HepG2 (cell line): ENCODE data around the gene SKI. TPM values are rescaled to one million over a fixed set of nuclear protein-coding genes. Genes with fewer than 3 reads are reported as not detected.

Experiments
- AGO2 ChIP-seq: fragments of 200-400 bp; formaldehyde crosslinking; optimal IDR thresholded peaks from 2 replicates; pipeline ENCODE3; 2017; ENCODE audit warnings: mild to moderate bottlenecking, low read depth, low read length, moderate library complexity
- ATF1 ChIP-seq: IDR thresholded peaks from 2 replicates; pipeline ENCODE4 v1.6.1; 2016; ENCODE audit warnings: mild to moderate bottlenecking, control low read depth
- BRCA1 ChIP-seq: sonication (generic); formaldehyde crosslinking; IDR thresholded peaks from 2 replicates; pipeline ENCODE4 v1.4.0; 2020; ENCODE audit warnings: missing genetic modification reagents
- CCAR2 ChIP-seq: fragments of 200-400 bp; formaldehyde crosslinking; optimal IDR thresholded peaks from 2 replicates; pipeline ENCODE3; 2018; ENCODE audit warnings: low read depth, mild to moderate bottlenecking, low read length, moderate library complexity
- EEA1 ChIP-seq: sonication (generic); formaldehyde crosslinking; IDR thresholded peaks from 2 replicates; pipeline ENCODE4 v1.5.1; 2020; ENCODE audit warnings: mild to moderate bottlenecking, missing genetic modification reagents, borderline replicate concordance
- HDAC2 ChIP-seq: sonication (generic); formaldehyde crosslinking; IDR thresholded peaks from 2 replicates; pipeline ENCODE4 v1.4.0; 2020; ENCODE audit warnings: missing genetic modification reagents
- KAT8 ChIP-seq: IDR thresholded peaks from 2 replicates; pipeline ENCODE4 v1.6.1; 2016; ENCODE audit warnings: missing genetic modification reagents, missing compliant biosample characterization
- KLF9 ChIP-seq: IDR thresholded peaks from 2 replicates; pipeline ENCODE4 v1.6.1; 2016; ENCODE audit warnings: low read depth
- MATR3 ChIP-seq: sonication (generic); formaldehyde crosslinking; IDR thresholded peaks from 2 replicates; pipeline ENCODE4 v1.4.0; 2020; ENCODE audit warnings: missing genetic modification reagents
- MAZ ChIP-seq, 2 experiments: sonication (generic) in 1 of 2; formaldehyde crosslinking in 1 of 2; IDR thresholded peaks; 2 replicates each; pipeline versions ENCODE4 v1.5.0 to v1.6.1; 2012 to 2020; ENCODE audit warnings: low read depth in 2 of 2, mild to moderate bottlenecking in 2 of 2, borderline replicate concordance in 1 of 2, improper control_type of control experiment in 1 of 2, low read length in 1 of 2, missing genetic modification reagents in 1 of 2, moderate library complexity in 1 of 2
- MBNL3 ChIP-seq: fragments of 250-450 bp; sonication (Bioruptor Pico); conservative IDR thresholded peaks from 2 replicates; pipeline ENCODE4 v1.8.0; 2022; ENCODE audit warnings: mild to moderate bottlenecking, inconsistent platforms
- PAWR ChIP-seq: sonication (generic); formaldehyde crosslinking; IDR thresholded peaks from 2 replicates; pipeline ENCODE4 v1.4.0; 2020; ENCODE audit warnings: missing genetic modification reagents, mild to moderate bottlenecking, borderline replicate concordance
- POLR2G ChIP-seq: fragments of 200-400 bp; formaldehyde crosslinking; IDR thresholded peaks from 2 replicates; pipeline ENCODE4 v1.6.1; 2018; ENCODE audit warnings: mild to moderate bottlenecking, low read depth, low read length, moderate library complexity
- PTBP1 ChIP-seq: fragments of 200-400 bp; formaldehyde crosslinking; IDR thresholded peaks from 2 replicates; pipeline ENCODE4 v1.6.1; 2018; ENCODE audit warnings: low read length, low read depth; ENCODE audit not compliant: poor library complexity, severe bottlenecking
- SP140L ChIP-seq: sonication (generic); formaldehyde crosslinking; IDR thresholded peaks from 2 replicates; pipeline ENCODE4 v1.4.0; 2020; ENCODE audit warnings: missing genetic modification reagents, borderline replicate concordance
- SRSF4 ChIP-seq: fragments of 200-400 bp; formaldehyde crosslinking; IDR thresholded peaks from one replicate; pipeline ENCODE4 v1.6.1; 2018; ENCODE audit warnings: mild to moderate bottlenecking, low read depth, low read length, moderate library complexity; ENCODE audit not compliant: poor library complexity, severe bottlenecking
- U2AF2 ChIP-seq: fragments of 200-400 bp; formaldehyde crosslinking; IDR thresholded peaks from 2 replicates; pipeline ENCODE4 v1.6.1; 2017; ENCODE audit warnings: low read depth, mild to moderate bottlenecking, low read length
- ZFP90 ChIP-seq: sonication (generic); formaldehyde crosslinking; IDR thresholded peaks from 2 replicates; pipeline ENCODE4 v1.8.0; 2022; ENCODE audit warnings: missing genetic modification reagents, mild to moderate bottlenecking, inconsistent platforms, borderline replicate concordance
- ZNF337 ChIP-seq: sonication (generic); formaldehyde crosslinking; IDR thresholded peaks from 2 replicates; pipeline ENCODE4 v1.5.1; 2020; ENCODE audit warnings: missing genetic modification reagents, low read depth, mild to moderate bottlenecking, borderline replicate concordance
- ZNF556 ChIP-seq: sonication (generic); formaldehyde crosslinking; IDR thresholded peaks from 2 replicates; pipeline ENCODE4 v1.4.0; 2020; ENCODE audit warnings: mild to moderate bottlenecking, missing genetic modification reagents, borderline replicate concordance
- polyA plus RNA-seq, 8 experiments: library from polyadenylated mRNA; depleted of rRNA in 3 of 8; stranded (reverse) in 7 of 8; unstranded in 1 of 8; fragments of >200 nt; fragmentation: Illumina TruSeq in 4 of 8; extraction: Trizol in 4 of 8; gene quantifications; 2 replicates each; pipeline versions ENCODE4 v1.2.1 to v1.2.3, GENCODE V29; 2011 to 2016; ENCODE audit warnings: low read depth in 4 of 8, missing spikeins in 1 of 8, mixed read lengths in 1 of 8; ENCODE audit not compliant: insufficient read depth in 1 of 8
- total RNA-seq, 5 experiments: library from RNA; depleted of rRNA; stranded (reverse); fragments of >200 nt; fragmentation: Illumina TruSeq; extraction: Trizol; gene quantifications; 2 replicates each; pipeline ENCODE4 v1.2.3, GENCODE V29; 2016; ENCODE audit warnings: low read depth in 1 of 5
- TF ChIP-seq, protein P1 (sequence below): sonication (generic); formaldehyde crosslinking; IDR thresholded peaks from 2 replicates; pipeline ENCODE4 v1.5.0; 2020; ENCODE audit warnings: mild to moderate bottlenecking, missing genetic modification reagents
- TF ChIP-seq, protein P2 (sequence below): sonication (generic); formaldehyde crosslinking; IDR thresholded peaks from 2 replicates; pipeline ENCODE4 v1.4.0; 2020; ENCODE audit warnings: missing genetic modification reagents
- TF ChIP-seq, protein P3 (sequence below): sonication (generic); formaldehyde crosslinking; IDR thresholded peaks from 2 replicates; pipeline ENCODE4 v1.8.1; 2023; ENCODE audit warnings: mild to moderate bottlenecking, missing genetic modification reagents
- TF ChIP-seq, protein P4 (sequence below): sonication (generic); formaldehyde crosslinking; IDR thresholded peaks from 2 replicates; pipeline ENCODE4 v1.4.0; 2020; ENCODE audit warnings: missing genetic modification reagents; ENCODE audit errors: not compliant biosample characterization
- TF ChIP-seq, protein P5 (sequence below): sonication (generic); formaldehyde crosslinking; IDR thresholded peaks from 2 replicates; pipeline ENCODE4 v1.8.1; 2023; ENCODE audit warnings: missing genetic modification reagents, mild to moderate bottlenecking, borderline replicate concordance

SKI gene
- total and polyA plus RNA-seq, 2 of the 13 experiments (the other 11 are each of a cell fraction or from before 2014, with no cell fraction given): 4.7 to 6.9 TPM

DNA sequence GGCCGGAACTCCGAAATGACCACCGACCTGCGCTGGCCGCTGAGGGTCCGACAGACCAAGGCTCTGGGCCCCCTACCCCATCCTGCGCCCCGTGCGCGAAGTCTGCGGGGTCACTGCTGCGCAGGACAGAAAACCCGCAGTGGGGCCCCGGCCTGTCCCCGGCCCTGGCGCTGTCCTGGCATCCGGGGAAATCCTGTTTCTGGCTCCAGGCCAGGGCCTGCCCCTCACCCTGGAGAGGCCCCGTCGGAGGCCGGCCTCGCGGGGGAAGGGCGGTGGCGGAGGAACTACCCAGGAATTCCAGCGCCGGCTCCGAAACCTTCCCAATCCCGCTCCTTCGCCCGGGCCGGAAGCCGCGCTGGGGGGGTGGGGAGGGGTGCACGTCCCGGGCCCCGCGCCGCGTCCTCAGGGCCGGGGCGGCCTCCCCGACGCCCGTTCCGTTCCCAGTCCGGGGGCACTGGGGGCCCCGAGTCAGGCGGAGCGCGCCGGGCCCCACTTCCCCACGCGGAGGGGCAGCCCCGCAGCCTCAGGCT lies 86.2 kb downstream of the SKI start (continued):
- TF ChIP-seq, protein P1, sequence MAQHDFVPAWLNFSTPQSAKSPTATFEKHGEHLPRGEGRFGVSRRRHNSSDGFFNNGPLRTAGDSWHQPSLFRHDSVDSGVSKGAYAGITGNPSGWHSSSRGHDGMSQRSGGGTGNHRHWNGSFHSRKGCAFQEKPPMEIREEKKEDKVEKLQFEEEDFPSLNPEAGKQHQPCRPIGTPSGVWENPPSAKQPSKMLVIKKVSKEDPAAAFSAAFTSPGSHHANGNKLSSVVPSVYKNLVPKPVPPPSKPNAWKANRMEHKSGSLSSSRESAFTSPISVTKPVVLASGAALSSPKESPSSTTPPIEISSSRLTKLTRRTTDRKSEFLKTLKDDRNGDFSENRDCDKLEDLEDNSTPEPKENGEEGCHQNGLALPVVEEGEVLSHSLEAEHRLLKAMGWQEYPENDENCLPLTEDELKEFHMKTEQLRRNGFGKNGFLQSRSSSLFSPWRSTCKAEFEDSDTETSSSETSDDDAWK (CRISPR knock-in tag): no peak
- no peak for TF ChIP-seq PTBP1
- TF ChIP-seq HDAC2 (CRISPR knock-in tag): 0 out of 2 replicates have a peak, but pooled peaks have one; percentile 45
- TF ChIP-seq AGO2: peak; percentile 39
- TF ChIP-seq KAT8 (CRISPR knock-in tag): no peak
- TF ChIP-seq, protein P2, sequence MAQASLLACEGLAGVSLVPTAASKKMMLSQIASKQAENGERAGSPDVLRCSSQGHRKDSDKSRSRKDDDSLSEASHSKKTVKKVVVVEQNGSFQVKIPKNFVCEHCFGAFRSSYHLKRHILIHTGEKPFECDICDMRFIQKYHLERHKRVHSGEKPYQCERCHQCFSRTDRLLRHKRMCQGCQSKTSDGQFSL: no peak; the same call in 1 of the 2 replicates
- TF ChIP-seq, protein P3, sequence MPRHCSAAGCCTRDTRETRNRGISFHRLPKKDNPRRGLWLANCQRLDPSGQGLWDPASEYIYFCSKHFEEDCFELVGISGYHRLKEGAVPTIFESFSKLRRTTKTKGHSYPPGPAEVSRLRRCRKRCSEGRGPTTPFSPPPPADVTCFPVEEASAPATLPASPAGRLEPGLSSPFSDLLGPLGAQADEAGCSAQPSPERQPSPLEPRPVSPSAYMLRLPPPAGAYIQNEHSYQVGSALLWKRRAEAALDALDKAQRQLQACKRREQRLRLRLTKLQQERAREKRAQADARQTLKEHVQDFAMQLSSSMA (CRISPR knock-in tag): no peak
- TF ChIP-seq, protein P4, sequence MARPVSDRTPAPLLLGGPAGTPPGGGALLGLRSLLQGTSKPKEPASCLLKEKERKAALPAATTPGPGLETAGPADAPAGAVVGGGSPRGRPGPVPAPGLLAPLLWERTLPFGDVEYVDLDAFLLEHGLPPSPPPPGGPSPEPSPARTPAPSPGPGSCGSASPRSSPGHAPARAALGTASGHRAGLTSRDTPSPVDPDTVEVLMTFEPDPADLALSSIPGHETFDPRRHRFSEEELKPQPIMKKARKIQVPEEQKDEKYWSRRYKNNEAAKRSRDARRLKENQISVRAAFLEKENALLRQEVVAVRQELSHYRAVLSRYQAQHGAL (CRISPR knock-in tag): no peak
- no peak for TF ChIP-seq MATR3 (CRISPR knock-in tag)
- no peak for TF ChIP-seq SRSF4
- TF ChIP-seq, protein P5, sequence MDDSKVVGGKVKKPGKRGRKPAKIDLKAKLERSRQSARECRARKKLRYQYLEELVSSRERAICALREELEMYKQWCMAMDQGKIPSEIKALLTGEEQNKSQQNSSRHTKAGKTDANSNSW (CRISPR knock-in tag): no peak
- TF ChIP-seq PAWR (CRISPR knock-in tag): no peak
- TF ChIP-seq MAZ (IDR thresholded peaks at IDR 0.05; ENCODE audit: borderline replicate concordance, low read depth, low read length): no peak
- TF ChIP-seq MAZ (CRISPR knock-in tag; IDR thresholded peaks at IDR 0.05; ENCODE audit: low read depth): peak; percentile 47; the same call in 1 of the 2 replicates
- 0 out of 2 replicates have a peak, but pooled peaks have one; percentile 59 for TF ChIP-seq ZNF556 (CRISPR knock-in tag)
- no peak for TF ChIP-seq ZNF337 (CRISPR knock-in tag)
- TF ChIP-seq BRCA1: no peak
- peak; percentile 35; the same call in 1 of the 2 replicates for TF ChIP-seq POLR2G
- TF ChIP-seq ATF1 (CRISPR knock-in tag): no peak
- TF ChIP-seq SP140L (CRISPR knock-in tag): no peak
- peak; percentile 3; the same call in 1 of the 2 replicates for TF ChIP-seq EEA1 (CRISPR knock-in tag)
- no peak for TF ChIP-seq U2AF2
- no peak for TF ChIP-seq MBNL3 (CRISPR knock-in tag)
- no peak for TF ChIP-seq KLF9 (CRISPR knock-in tag)
- no peak for TF ChIP-seq CCAR2
- no peak for TF ChIP-seq ZFP90 (CRISPR knock-in tag)
